Measurements from ENCODE around the gene GTF2F2.

The GTF2F2 gene

DNA sequence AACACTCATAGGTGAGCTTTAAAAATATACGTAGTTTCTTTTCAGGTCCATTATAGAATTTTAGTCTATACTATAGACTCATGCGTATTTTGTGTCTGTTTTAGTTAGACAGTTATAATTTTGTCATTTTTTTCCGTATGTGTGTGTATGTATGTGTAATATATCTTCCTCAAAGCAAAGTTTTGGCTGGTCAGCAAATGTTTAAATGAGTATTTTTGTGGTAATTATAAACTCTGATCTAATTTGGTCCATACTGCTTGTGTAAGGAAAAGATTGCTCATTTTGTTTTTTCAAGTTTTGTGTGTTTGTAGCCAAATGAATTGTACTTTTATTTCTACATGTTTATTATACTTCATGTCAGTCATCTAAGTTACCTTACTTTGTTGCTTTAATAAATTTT is 60.0 kb downstream of the GTF2F2 start:
- no peak for TF ChIP-seq EZH2 (IDR thresholded peaks at IDR 0.05; ENCODE audit: borderline replicate concordance, low read length)
- TF ChIP-seq, protein P1, sequence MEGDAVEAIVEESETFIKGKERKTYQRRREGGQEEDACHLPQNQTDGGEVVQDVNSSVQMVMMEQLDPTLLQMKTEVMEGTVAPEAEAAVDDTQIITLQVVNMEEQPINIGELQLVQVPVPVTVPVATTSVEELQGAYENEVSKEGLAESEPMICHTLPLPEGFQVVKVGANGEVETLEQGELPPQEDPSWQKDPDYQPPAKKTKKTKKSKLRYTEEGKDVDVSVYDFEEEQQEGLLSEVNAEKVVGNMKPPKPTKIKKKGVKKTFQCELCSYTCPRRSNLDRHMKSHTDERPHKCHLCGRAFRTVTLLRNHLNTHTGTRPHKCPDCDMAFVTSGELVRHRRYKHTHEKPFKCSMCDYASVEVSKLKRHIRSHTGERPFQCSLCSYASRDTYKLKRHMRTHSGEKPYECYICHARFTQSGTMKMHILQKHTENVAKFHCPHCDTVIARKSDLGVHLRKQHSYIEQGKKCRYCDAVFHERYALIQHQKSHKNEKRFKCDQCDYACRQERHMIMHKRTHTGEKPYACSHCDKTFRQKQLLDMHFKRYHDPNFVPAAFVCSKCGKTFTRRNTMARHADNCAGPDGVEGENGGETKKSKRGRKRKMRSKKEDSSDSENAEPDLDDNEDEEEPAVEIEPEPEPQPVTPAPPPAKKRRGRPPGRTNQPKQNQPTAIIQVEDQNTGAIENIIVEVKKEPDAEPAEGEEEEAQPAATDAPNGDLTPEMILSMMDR (IDR thresholded peaks at IDR 0.05; ENCODE audit: low read length): no peak
- H3K27me3 ChIP-seq (ENCODE audit: insufficient read depth, low read length): no peaks in the 10 kb centered on the region
- H3K9ac ChIP-seq (ENCODE audit: low read length): no peak overlapping the region
- H3K36me3 ChIP-seq (ENCODE audit: insufficient read depth, low read length): peaks cover 21% of the 10 kb centered on the region
- no peaks in the 10 kb centered on the region for H3K9me3 ChIP-seq (ENCODE audit: low read length)
- no peaks in the 10 kb centered on the region; the same call in 1 of the 2 replicates for H3F3A ChIP-seq (ENCODE audit: insufficient read depth, low read length)
- no peak overlapping the region for H3K4me3 ChIP-seq (ENCODE audit: low read depth, low read length, poor library complexity, severe bottlenecking)
- no peak overlapping the region for H3K27ac ChIP-seq (ENCODE audit: low read depth, low read length, poor library complexity, severe bottlenecking)
- H3K79me2 ChIP-seq (ENCODE audit: insufficient read depth, low read length): peaks cover 9% of the 10 kb centered on the region; the same call in 1 of the 2 replicates
- H4K20me1 ChIP-seq (ENCODE audit: insufficient read depth, low read length): no peaks in the 10 kb centered on the region
- no peak overlapping the region for H2AFZ ChIP-seq (ENCODE audit: low read length)
- H3K9me2 ChIP-seq (ENCODE audit: low read depth, low read length): no peaks in the 10 kb centered on the region
- no peak overlapping the region for H3K4me2 ChIP-seq (ENCODE audit: low read length)
- H3K4me1 ChIP-seq (ENCODE audit: insufficient read depth, low read length, severe bottlenecking): peaks cover 11% of the 10 kb centered on the region

DNA sequence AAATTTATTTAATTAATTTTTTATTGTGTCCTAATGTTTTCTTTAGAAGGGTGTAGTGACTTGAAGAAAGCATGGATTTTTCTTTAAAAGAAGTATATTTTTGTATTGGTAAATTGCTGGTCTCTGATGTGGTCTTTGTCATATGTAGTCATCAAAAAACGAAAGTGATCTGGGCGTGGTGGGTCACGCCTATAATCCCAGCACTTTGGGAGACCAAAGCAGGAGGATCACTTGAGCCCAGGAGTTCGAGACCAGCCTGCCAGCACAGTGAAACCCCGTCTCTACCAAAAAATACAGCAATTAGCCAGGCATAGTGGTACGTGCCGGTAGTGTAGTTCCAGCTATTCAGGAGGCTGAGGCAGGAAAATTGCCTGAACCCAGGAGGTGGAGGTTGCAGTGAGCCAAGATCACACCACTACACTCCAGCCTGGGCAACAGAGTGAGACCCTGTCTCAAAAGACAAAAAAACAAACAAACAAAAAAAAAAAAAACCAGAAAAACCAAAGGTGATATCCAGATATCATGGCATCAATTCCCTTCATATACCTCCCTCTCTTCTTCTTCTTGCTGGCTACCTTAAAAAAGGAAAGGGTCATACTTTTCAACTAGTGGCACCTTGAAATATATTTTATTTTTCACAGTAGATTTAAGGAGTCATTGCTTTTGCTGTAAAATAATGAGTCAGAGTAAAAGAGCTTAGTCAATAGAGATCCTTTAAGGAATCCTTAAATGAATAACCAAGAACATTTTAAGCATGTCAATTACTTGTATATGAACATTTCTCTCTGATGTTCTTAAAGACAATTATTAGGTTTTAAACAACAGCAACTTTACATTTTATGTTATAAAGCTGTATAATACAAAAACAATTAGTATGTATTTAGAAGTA is 60.6 kb downstream of the GTF2F2 start:
- no peaks in the 10 kb centered on the region for H3K9me3 ChIP-seq (ENCODE audit: low read length)
- no peaks in the 10 kb centered on the region for H3K9me2 ChIP-seq (ENCODE audit: low read depth, low read length)
- no peak overlapping the region for H3K27ac ChIP-seq (ENCODE audit: low read depth, low read length, poor library complexity, severe bottlenecking)
- peaks cover 9% of the 10 kb centered on the region; the same call in 1 of the 2 replicates for H3K79me2 ChIP-seq (ENCODE audit: insufficient read depth, low read length)
- no peak overlapping the region for H3K4me3 ChIP-seq (ENCODE audit: low read depth, low read length, poor library complexity, severe bottlenecking)
- no peak overlapping the region for H2AFZ ChIP-seq (ENCODE audit: low read length)
- TF ChIP-seq, protein P1 (IDR thresholded peaks at IDR 0.05; ENCODE audit: low read length): no peak
- no peak for TF ChIP-seq EZH2 (IDR thresholded peaks at IDR 0.05; ENCODE audit: borderline replicate concordance, low read length)
- peaks cover 11% of the 10 kb centered on the region for H3K4me1 ChIP-seq (ENCODE audit: insufficient read depth, low read length, severe bottlenecking)
- H3F3A ChIP-seq (ENCODE audit: insufficient read depth, low read length): no peaks in the 10 kb centered on the region; the same call in 1 of the 2 replicates
- no peaks in the 10 kb centered on the region for H3K27me3 ChIP-seq (ENCODE audit: insufficient read depth, low read length)
- no peak overlapping the region for H3K4me2 ChIP-seq (ENCODE audit: low read length)
- H3K36me3 ChIP-seq (ENCODE audit: insufficient read depth, low read length): peaks cover 18% of the 10 kb centered on the region; the same call in 1 of the 2 replicates
- no peak overlapping the region for H3K9ac ChIP-seq (ENCODE audit: low read length)
- no peaks in the 10 kb centered on the region for H4K20me1 ChIP-seq (ENCODE audit: insufficient read depth, low read length)

DNA sequence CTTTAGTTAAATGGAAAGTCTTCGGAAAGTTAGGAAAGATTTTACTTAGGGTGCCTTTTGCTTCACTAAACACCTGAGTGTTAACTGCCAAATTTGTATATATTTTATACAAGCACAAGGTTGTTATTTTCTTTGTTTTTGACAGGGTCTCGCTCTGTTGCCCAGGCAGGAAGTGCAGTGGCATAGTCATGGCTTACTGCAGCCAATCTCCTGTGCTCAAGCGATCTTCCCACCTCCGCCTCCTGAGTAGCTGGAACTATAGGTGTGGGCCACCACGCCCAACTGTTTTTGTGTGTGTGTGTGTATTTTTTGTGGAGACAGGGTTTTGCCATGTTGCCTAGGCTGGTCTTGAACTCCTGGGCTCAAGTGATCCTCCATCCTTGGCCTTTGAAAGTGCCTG is 64.4 kb downstream of the GTF2F2 start:
- Histone ChIP-seq H3F3A (ENCODE audit: insufficient read depth, low read length) (no peaks in the 10 kb centered on the region; the same call in 1 of the 2 replicates), H3K79me2 (ENCODE audit: insufficient read depth, low read length) (0 out of 2 replicates have a peak, but pooled peaks cover under 1% of the 10 kb centered on the region)

More for the DNA sequence above, 64.4 kb downstream of the GTF2F2 start:
- H3K36me3 ChIP-seq (ENCODE audit: insufficient read depth, low read length): peaks cover 27% of the 10 kb centered on the region; the same call in 1 of the 2 replicates
- H3K9me2 ChIP-seq (ENCODE audit: low read depth, low read length): no peaks in the 10 kb centered on the region; the same call in 1 of the 2 replicates
- H2AFZ ChIP-seq (ENCODE audit: low read length): no peak overlapping the region
- peak overlapping the region; percentile 25; the same call in 1 of the 2 replicates for H3K4me2 ChIP-seq (ENCODE audit: low read length)
- no peaks in the 10 kb centered on the region for H3K9me3 ChIP-seq (ENCODE audit: low read length)
- H3K4me1 ChIP-seq (ENCODE audit: insufficient read depth, low read length, severe bottlenecking): peaks cover 11% of the 10 kb centered on the region
- peak overlapping the region; percentile 56 for H3K27ac ChIP-seq (ENCODE audit: low read depth, low read length, poor library complexity, severe bottlenecking)
- H3K9ac ChIP-seq (ENCODE audit: low read length): no peak overlapping the region
- H3K27me3 ChIP-seq (ENCODE audit: insufficient read depth, low read length): no peaks in the 10 kb centered on the region
- TF ChIP-seq, protein P1 (IDR thresholded peaks at IDR 0.05; ENCODE audit: low read length): no peak
- TF ChIP-seq EZH2 (IDR thresholded peaks at IDR 0.05; ENCODE audit: borderline replicate concordance, low read length): no peak
- no peaks in the 10 kb centered on the region for H4K20me1 ChIP-seq (ENCODE audit: insufficient read depth, low read length)
- H3K4me3 ChIP-seq (ENCODE audit: low read depth, low read length, poor library complexity, severe bottlenecking): no peak overlapping the region

Measured in OCI-LY1 (cell line).